Upper lobe of left lung (tissue), 6 donors: Measurements from ENCODE around the gene TTLL8. TPM values are rescaled to one million over a fixed set of nuclear protein-coding genes. Genes with fewer than 3 reads are reported as not detected.
A peak's percentile ranks its signal among the peaks of the same experiment; 100 is the strongest.

Experiments used
- ATAC-seq, 2 donors: fragments of 200-7000 bp; cut with Tn5 transposase; one replicate each; pipeline ENCODE4 v1.9.1; 2022; ENCODE audit warnings: mild to moderate bottlenecking in 2 of 2, moderate library complexity in 2 of 2; ENCODE audit not compliant: low FRiP score in 2 of 2
- DNase-seq, 2 donors: peaks; one replicate each; pipeline ENCODE4 v3.0.0-alpha.2; 2019 to 2020
- H3K27ac ChIP-seq, 4 donors: fragments of 200-600 bp; sonication (generic); one replicate each; pipeline ENCODE4 v1.5.1; 2016 to 2019
- H3K27me3 ChIP-seq, 4 donors: fragments of 200-600 bp; sonication (generic); one replicate each; pipeline ENCODE4 v1.5.1; 2017 to 2019
- H3K36me3 ChIP-seq, 4 donors: fragments of 200-600 bp; sonication (generic); one replicate each; pipeline ENCODE4 v1.5.1; 2016 to 2019
- H3K4me1 ChIP-seq, 4 donors: fragments of 200-600 bp; sonication (generic); one replicate each; pipeline ENCODE4 v1.5.1; 2018 to 2019
- H3K4me3 ChIP-seq, 4 donors: fragments of 200-600 bp; sonication (generic); one replicate each; pipeline ENCODE4 v1.5.1; 2017 to 2019; ENCODE audit warnings: mild to moderate bottlenecking in 2 of 4, moderate library complexity in 1 of 4
- H3K9me3 ChIP-seq, 4 donors: fragments of 200-600 bp; sonication (generic); one replicate each; pipeline ENCODE4 v1.5.1; 2018 to 2019
- EP300 ChIP-seq, 4 donors: sonication (generic); formaldehyde crosslinking; IDR thresholded peaks; one replicate each; pipeline ENCODE4 v1.5.1; 2017; ENCODE audit warnings: antibody characterized with exemption in 4 of 4, control low read depth in 2 of 4
- POLR2A ChIP-seq, 4 donors: fragments of 450-650 bp; IDR thresholded peaks; one replicate each; pipeline ENCODE4 v1.5.1; 2016 to 2017; ENCODE audit warnings: antibody characterized with exemption in 4 of 4, mild to moderate bottlenecking in 2 of 4
- POLR2AphosphoS5 ChIP-seq, 2 donors: sonication (generic); formaldehyde crosslinking; IDR thresholded peaks; one replicate each; pipeline ENCODE4 v1.5.1; 2017; ENCODE audit warnings: antibody characterized with exemption in 2 of 2
- WGBS, 2 donors: methylation state at CpG; one replicate each; pipeline ENCODE4 v1.1.5; 2017 to 2018; 5-methylcytosine and 5-hydroxymethylcytosine counted together
- total RNA-seq, 6 donors: library from RNA; depleted of rRNA in 4 of 6; stranded (reverse); fragments of >200 nt in 4 of 6; gene quantifications; one replicate each; pipeline versions ENCODE4 v1.1.0 to v1.2.1, GENCODE V29; 2016 to 2021
- TF ChIP-seq, protein P1 (sequence below), 6 experiments: fragments of 450-650 bp in 4 of 6; fragments of 200-600 bp in 2 of 6; sonication (generic) in 2 of 6; IDR thresholded peaks; one replicate each; pipeline ENCODE4 v1.5.1; 2016 to 2019; ENCODE audit warnings: antibody characterized with exemption in 6 of 6
- donor health status: DM: no; HTN: no; CAD: no; lungs with moderate emphysema.
- donor health status: DM: no; HTN: yes; CAD: no; lungs with severe emphysema.

TTLL8 gene
- total RNA-seq, 6 donors from 2014 or later = not detected

DNA sequence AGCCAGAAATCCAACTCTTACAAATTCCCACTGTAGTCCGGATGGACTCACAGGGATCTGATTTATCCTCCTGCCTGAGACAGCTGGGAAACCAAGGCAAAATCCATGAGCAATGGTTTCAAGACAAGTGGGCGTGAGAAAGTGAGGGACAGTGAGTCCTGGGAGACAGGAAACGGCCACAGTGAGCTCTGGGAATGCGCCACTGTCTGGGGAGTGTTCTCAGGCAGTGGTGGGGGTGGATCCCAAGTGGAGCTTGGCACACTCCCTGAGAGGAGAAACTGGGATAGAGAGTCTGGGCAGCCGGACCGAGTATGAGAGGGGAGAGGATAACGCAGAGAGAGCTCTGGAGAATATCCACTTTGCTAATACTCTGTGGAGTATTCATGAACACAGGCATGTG is 55.3 kb downstream of the TTLL8 start:
- 69 to 72% methylated on average over 7 of the region's 7 CpGs for WGBS, 2 donors
- Histone ChIP-seq H3K36me3 (no peaks in the 10 kb centered on the region), H3K27me3 (peaks cover 0 to 10% (median 1%) of the 10 kb centered on the region in 4 donors), H3K9me3 (no peaks in the 10 kb centered on the region), H3K4me3 (no peak overlapping the region), H3K27ac (no peak overlapping the region), H3K4me1 (peaks cover 2 to 15% (median 4%) of the 10 kb centered on the region in 4 donors)
- ATAC-seq = no peak
- TF ChIP-seq EP300 (IDR thresholded peaks at IDR 0.05) (no peak), POLR2A (IDR thresholded peaks at IDR 0.05) (no peak), POLR2AphosphoS5 (IDR thresholded peaks at IDR 0.05) (no peak)
- TF ChIP-seq, protein P1, sequence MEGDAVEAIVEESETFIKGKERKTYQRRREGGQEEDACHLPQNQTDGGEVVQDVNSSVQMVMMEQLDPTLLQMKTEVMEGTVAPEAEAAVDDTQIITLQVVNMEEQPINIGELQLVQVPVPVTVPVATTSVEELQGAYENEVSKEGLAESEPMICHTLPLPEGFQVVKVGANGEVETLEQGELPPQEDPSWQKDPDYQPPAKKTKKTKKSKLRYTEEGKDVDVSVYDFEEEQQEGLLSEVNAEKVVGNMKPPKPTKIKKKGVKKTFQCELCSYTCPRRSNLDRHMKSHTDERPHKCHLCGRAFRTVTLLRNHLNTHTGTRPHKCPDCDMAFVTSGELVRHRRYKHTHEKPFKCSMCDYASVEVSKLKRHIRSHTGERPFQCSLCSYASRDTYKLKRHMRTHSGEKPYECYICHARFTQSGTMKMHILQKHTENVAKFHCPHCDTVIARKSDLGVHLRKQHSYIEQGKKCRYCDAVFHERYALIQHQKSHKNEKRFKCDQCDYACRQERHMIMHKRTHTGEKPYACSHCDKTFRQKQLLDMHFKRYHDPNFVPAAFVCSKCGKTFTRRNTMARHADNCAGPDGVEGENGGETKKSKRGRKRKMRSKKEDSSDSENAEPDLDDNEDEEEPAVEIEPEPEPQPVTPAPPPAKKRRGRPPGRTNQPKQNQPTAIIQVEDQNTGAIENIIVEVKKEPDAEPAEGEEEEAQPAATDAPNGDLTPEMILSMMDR (IDR thresholded peaks at IDR 0.05) = no peak
- DNase-seq = no peak

DNA sequence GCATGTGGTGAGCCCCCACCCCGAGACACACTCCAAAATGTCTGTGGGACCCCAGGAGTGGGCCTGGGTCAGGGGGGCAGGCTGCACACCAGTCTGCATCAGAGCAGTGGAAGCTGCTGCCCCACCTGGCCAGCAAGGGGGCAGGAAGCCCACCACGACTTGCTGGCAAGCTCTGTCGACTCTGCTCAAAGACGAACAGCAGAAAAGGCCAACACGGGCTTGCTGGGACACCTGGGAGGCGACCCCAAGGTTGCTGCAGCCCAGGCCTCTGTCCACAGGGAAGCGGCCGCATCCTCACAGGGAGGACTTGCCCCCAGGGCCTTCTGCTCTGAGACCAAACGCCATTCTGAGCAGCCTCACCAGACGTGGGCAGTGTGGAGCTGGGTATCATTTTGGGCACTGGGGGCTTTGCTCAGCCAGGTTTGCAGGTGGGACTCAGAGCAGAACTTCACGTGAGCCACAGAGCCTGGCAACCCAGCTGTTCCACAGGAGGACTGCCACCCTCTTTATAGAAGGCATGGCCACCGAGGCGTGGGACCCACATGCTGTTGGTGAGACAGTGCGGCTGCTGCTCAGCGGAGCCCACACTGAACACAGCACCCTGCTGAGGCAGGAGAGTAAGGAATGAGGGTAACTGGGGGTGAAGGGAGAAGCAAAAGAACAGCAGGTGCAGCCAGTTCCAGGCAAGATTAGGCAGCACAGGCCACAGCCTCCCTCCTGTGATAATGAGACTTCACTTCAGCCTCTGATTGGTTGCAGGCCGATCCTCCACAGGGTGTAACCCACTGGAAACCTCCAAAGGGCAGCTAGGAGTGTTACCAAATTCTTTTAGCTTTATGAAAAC is 56.5 kb downstream of the TTLL8 start:
- H3K27me3 ChIP-seq = peaks cover 0 to 10% (median 1%) of the 10 kb centered on the region in 4 donors
- H3K4me3 ChIP-seq = no peak overlapping the region
- H3K27ac ChIP-seq = no peak overlapping the region
- TF ChIP-seq EP300 (IDR thresholded peaks at IDR 0.05) (no peak), POLR2AphosphoS5 (IDR thresholded peaks at IDR 0.05) (no peak), POLR2A (IDR thresholded peaks at IDR 0.05) (no peak)
- TF ChIP-seq, protein P1 (IDR thresholded peaks at IDR 0.05) = no peak
- peak in 1 of 2 donors; percentile 56 for DNase-seq
- ATAC-seq = no peak
- WGBS, 2 donors = 86% methylated on average over 6 to 16 of the region's 16 CpGs
- no peaks in the 10 kb centered on the region for H3K36me3 ChIP-seq
- H3K4me1 ChIP-seq = peaks cover 2 to 15% (median 4%) of the 10 kb centered on the region in 4 donors
- H3K9me3 ChIP-seq = no peaks in the 10 kb centered on the region

DNA sequence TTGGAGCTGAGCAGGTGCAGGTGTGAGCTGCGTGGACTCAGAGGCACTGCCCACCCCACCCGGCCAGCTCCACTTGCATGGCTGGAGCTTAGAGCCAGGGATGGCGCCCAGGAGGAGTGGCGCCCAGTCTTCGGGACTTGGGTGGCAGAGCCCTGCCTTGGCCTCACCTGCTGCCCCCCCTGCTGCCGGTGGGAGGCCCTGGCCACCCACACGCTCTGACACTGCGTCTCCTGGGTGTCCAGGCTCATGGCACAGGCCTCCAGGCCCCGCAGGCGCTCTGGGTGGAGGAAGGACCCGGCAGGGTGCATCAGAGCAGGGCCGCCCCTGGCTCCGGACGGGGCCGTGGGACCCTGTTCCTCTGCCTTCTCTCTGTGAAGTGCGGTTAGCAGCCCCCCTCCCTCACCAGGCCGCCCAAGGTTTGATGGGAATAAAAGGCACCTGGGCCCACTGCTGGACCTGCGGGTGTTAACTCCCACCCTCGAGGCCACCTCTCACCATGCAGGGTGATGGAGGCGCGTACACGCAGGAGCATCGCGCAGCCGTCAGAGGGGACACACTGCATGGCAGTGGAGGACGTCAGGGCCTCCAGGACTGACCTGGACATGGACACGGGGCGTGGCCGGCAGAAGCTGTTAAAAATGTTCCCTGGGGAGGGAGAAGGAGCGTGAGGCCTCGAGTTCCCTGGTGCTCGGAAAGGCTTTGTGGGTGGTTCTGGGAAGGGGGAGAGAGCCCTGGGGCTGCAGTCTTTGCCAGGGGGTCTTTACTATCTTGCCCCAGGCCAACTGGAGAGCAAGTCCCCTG is 57.3 kb downstream of the TTLL8 start:
- Histone ChIP-seq H3K9me3 (no peaks in the 10 kb centered on the region), H3K27ac (no peak overlapping the region), H3K4me3 (no peak overlapping the region), H3K4me1 (peaks cover 2 to 15% (median 4%) of the 10 kb centered on the region in 4 donors), H3K36me3 (no peaks in the 10 kb centered on the region), H3K27me3 (peaks cover 0 to 10% (median 1%) of the 10 kb centered on the region in 4 donors)
- ATAC-seq (no peak), DNase-seq (peak in 1 of 2 donors; percentile 71)
- TF ChIP-seq, protein P1 (IDR thresholded peaks at IDR 0.05) = no peak
- TF ChIP-seq POLR2AphosphoS5 (IDR thresholded peaks at IDR 0.05) = no peak
- TF ChIP-seq EP300 (IDR thresholded peaks at IDR 0.05) = no peak
- no peak for TF ChIP-seq POLR2A (IDR thresholded peaks at IDR 0.05)
- WGBS, 2 donors = 92 to 96% methylated on average over 13 to 26 of the region's 32 CpGs

DNA sequence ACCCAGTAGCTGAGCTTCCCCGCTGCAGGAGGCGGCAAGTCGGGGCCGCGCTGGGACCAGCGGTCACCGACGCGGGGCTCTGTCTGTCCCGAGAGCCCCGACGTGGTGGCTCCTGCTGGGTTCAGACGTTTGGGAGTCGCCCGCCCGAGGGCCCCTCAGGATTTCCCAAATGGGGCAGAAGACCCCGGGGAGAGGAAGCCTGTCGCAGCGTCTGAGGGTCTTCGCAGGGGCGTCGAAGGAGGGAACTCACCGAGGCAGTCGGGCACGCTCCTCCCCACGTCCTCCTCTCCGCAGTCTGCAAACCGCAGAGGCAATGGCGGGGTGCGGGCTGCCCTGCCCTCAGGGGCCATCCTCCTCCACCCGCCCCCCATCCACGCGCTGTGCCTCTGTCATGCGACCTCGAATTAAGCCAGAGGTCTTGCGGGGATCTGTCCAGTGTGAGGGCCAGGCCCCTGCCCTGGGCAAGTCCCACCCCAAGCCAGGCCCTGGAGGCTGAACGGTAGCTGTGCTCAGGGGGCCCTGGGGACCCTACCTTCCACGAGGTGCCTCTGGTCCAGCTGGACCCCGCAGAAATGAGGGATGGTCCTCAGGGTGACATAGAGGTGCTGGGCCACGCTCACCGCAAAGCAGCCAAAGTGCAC is 58.0 kb downstream of the TTLL8 start:
- no peaks in the 10 kb centered on the region for H3K36me3 ChIP-seq
- TF ChIP-seq POLR2AphosphoS5 (IDR thresholded peaks at IDR 0.05) (no peak), POLR2A (IDR thresholded peaks at IDR 0.05) (no peak), EP300 (IDR thresholded peaks at IDR 0.05) (no peak)
- TF ChIP-seq, protein P1 (IDR thresholded peaks at IDR 0.05) = no peak
- no peak overlapping the region for H3K27ac ChIP-seq
- no peaks in the 10 kb centered on the region for H3K9me3 ChIP-seq
- peak overlapping the region in 3 of 4 donors; percentile 19 to 37 (median 31) for H3K4me3 ChIP-seq
- ATAC-seq = no peak
- 45% methylated on average over 33 of the region's 41 CpGs; no CpG with 5 or more reads in 1 of the 2 donors for WGBS, 2 donors
- peak in 1 of 2 donors; percentile 61 for DNase-seq
- peaks cover 2 to 15% (median 4%) of the 10 kb centered on the region in 4 donors for H3K4me1 ChIP-seq
- peaks cover 0 to 10% (median 1%) of the 10 kb centered on the region in 4 donors for H3K27me3 ChIP-seq
